Stimulated activated CD4-positive, alpha-beta T cell treated with anti-CD3 and anti-CD28 coated beads, Interleukin-2, amount 100 ng/mL, for 24 hours (primary cell): ENCODE measurements around the gene GEMIN7.
A peak's percentile ranks its signal among the peaks of the same experiment; 100 is the strongest.

ENCODE experiments used
- DNase-seq, 2 donors: peaks; one replicate each; pipeline ENCODE4 v3.0.0-alpha.2; 2020

The GEMIN7 gene

DNA sequence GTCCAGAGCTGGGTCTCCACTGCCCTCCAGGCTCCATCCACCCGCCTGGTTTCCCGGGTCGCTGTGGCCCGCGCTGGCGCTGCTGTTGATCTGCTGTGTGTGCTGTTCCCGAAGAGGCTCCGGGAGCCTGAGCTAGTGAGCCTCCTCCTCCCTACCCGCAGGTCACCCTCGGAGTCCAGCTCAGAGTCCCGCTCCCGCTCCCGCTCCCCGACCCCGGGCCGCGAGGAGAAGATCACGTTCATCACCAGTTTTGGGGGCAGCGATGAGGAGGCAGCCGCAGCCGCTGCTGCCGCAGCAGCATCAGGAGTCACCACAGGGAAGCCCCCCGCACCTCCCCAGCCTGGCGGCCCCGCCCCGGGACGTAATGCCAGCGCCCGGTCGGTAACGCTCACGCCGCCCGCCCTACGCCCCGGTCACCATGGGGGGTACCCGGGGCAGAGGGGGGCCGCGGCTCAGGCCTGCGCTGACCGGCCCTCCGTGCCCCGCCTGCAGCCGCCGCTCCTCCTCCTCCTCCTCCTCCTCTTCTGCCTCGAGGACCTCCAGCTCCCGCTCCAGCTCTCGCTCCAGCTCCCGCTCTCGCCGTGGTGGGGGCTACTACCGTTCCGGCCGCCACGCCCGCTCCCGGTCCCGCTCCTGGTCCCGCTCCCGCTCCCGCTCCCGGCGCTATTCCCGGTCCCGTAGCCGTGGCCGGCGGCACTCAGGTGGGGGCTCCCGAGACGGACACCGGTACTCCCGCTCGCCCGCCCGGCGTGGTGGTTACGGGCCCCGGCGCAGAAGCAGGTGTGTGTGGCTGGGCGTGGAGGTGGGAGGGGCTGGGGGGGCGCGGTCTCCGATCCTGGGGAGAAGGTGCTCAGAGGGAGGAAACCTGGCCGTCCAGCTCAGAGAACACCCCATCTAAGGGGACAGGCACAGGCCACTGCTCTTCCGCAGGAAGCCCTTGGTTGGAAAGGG is 14.9 kb upstream of the GEMIN7 start:
- DNase-seq = no peak

DNA sequence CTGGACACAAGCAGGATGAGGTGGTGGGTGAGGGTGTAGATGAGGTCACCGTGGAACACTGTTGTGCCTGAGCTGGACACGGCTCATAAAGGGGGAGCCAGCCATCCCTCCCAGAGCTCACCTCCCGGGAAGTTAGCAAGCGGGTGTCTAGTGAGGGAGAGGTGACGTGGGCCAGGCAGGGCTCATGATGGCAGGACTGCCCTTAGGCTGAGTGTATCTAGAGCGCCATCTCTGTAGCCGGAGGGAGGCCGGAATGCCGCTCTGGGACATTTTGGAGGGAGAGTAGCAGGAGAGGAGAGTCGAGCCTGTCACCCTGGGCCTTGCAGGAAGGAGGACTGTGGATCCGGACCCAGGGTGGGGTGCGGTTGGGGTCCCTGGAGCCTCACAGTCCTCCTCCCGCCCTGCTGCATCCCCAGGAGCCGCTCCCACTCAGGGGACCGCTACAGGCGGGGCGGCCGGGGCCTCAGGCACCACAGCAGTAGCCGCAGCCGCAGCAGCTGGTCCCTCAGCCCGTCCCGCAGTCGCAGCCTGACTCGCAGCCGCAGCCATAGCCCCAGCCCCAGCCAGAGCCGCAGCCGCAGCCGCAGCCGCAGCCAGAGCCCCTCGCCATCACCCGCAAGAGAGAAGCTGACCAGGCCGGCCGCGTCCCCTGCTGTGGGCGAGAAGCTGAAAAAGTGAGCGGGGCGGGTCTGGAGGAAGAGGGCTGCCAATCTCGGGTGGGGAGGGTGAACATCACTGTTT is 12.0 kb upstream of the GEMIN7 start:
- no peak for DNase-seq

DNA sequence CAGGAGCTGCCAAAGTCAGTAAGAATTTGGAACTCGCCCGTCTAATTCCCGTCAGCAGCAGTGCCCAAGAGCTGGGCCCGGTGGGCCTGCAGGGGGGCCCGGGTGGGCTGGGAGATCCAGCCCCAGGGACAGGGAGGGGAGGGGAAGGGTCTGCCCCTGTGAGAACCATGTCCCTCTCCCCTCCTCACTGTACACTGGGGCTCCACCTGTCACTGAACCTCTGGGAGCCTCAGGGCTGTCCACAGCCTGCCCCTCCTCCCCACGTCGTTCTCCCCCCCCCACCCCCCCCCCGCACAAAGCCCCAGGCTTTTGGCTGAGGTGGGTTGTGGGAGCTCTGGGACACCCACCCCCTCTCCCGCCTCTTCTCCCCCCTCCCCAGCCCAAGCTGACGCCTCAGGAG is 11.0 kb upstream of the GEMIN7 start:
- DNase-seq = no peak

DNA sequence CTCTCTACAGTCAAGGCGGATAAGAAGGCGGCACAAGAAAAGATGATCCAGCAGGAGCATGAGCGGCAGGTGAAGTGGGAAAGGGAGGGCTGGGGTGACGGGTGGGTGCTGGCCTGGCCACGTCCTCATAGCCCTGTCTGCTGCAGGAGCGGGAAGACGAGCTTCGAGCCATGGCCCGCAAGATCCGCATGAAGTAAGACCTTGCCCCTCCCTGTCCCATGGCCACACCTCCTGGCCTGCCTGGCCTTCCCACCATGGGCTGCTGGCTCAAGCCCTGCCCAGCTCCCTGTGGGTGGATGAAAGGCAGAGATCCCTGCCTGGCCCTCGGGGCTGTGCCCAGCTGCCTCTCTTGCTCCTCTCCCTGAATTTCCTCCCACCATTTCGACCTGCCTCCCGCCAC is 10.0 kb upstream of the GEMIN7 start:
- DNase-seq = no peak

DNA sequence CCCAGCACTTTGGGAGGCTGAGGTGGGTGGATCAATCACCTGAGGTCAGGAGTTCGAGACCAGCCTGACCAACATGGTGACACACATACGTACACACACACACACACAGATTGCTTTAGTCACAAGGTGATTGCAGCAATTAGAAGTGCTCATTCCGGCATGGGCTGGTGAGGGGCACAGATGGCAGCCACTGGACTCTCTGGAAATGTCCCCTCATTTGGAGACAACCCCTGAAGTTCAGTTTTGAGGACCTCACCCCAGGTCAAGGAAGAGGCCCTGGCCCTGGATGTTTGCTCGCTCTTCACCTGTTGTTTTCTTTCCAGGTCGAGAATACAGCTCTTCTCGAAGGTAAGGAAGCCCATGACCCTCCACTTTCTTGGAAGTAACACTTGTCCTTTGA is 8.8 kb upstream of the GEMIN7 start:
- DNase-seq = no peak

DNA sequence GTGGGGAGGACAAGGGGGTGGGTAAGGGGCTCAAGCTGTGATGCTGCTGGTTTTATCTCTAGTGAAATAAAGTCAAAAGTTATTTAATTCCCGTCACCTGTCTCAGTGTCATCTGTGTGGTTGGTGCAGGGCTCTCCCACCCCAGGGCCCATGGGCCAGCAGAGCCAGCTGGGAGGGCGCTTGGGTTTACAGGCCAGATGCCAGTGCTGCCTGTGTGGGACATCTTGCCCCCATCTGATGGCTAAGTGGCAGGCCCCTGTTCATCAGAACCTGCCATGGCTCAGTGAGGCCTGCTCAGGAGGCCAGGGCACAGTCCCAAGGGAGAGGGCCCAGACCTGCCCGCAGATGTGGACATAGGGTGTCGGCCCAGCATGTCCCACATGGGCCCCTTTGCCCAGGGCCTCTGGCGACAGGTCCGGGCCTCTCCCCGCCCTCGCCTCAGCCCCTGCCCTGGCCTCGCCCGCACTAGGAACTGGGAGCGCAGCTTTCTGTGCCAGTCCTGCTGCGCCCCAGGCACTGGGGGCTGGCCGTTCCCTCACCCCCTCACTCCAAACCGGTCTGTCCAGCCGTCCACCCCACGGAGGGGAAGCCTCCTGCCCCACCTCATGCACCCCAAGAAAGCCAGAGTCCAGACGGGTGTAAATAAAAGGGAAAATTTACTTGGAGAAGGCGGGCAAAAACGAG is 8.1 kb upstream of the GEMIN7 start:
- no peak for DNase-seq

DNA sequence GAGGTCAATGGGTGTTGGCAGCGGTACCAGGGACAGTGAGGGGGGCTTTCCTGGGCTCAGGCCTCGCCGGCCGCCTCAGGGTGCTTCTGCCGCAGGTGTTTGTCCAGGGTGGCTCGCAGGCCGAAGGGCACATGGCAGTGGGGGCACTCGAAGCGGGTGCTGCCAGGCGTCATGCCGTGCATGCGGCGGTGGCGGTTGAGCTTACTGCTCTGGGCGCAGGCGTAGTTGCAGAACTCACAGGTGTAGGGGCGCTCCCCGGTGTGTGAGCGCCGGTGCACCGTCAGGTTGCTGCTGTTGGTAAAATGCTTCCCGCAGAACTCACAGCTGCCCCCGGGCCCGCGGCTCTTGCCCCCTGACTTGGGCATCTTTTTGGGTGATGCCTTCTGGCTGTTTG is 7.5 kb upstream of the GEMIN7 start:
- DNase-seq = no peak

DNA sequence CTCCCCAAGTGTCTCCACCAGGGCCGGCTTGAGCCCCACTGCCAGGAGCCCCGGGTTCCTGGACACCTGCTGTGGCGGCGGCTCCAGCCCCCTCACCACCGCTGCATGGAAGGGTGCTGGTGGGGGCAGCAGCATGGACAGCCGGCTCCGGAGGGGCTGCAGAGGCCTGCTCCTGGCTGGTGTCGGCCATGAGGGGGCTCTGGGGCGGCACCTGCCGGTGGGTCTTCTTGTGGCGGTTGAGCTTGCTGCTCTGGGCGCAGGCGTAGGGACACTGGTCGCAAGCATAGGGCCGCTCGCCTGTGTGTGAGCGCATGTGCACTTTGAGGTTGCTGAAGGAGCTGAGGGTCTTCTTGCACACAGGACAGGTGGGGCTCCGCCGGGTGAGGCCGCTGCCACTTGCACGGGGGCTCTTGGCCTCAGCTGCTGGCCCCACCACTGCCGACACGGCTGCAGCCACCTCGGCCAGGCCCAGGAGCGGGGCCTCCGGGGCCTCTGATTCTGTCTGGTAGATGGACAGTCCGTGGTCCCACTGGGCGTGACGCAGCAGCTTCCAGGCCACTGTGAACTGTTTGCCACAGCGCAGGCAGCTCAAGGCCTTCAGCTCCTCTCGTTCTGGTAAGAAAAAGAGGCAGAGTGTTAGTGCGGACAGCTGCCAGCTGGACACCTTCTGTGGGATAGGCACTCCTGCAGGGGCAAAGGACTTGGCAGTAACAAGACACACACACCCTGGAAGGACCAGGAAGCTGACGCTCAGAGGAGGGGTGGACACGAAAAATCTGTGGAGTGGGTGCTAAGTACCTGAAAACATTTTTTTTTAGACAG is 6.9 kb upstream of the GEMIN7 start:
- no peak for DNase-seq

DNA sequence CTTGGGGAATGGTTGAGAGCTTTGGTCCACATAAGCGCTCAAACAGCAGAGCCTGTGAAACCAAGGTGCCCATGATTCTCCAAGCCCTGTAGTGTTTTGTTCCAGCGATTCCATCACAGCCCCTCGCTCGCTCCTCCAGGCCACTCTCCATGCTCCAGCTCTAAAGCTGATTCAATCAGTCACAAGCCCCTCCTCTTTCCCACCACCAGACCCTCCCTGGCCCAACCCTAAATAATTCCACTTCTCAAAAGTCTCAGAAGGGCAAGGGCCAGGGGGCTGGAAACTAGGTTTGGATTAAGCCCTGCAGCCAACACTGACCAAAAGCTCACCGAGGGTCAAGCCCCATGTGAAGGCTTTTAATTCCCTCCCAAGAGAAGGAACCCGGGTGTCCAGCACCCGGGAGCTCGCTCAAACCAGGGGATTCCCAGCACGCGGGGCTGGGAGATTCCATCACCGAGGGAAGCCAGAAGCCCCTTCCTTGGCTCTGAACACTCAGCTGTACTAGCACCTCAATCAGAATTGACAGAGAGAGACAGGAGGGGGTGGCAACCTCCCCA is 4.2 kb upstream of the GEMIN7 start:
- no peak for DNase-seq

DNA sequence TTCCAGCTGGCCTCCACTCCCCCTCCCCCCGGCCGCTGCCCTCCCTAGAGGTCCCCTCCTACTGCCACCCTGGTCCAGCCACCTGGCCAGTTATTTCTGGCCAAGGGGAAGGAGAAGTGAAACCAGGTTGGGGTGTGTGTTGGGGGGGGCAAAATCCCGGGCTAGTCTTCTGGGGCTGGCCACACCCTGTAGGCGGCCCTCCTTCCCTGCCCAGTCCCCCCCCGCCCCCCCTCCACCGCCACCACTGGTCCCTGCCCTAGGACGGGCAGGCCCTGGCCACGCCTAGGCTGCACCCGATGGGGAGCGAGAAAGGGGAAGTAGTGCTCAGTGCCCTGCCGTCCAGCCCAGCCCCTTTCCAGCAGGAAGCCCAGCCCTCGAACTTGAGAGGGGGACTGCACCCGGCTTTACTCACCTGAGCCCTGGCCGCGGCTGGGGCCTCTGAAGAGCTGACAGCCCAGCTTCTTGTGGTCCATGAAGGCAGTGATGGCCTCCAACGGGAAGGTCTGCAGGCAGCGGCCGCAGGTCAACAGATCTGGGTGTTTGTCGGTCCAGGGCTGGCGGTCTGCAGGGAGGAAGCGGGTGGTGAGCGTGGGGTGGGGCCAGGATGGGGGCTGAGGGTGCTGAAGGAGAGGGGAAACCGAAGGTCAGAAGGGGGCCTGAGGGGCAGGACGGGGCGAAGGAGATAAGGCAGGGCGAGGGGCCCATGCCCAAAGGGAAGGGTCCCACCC is 3.6 kb upstream of the GEMIN7 start:
- DNase-seq = peak in 1 of 2 donors; percentile 54

DNA sequence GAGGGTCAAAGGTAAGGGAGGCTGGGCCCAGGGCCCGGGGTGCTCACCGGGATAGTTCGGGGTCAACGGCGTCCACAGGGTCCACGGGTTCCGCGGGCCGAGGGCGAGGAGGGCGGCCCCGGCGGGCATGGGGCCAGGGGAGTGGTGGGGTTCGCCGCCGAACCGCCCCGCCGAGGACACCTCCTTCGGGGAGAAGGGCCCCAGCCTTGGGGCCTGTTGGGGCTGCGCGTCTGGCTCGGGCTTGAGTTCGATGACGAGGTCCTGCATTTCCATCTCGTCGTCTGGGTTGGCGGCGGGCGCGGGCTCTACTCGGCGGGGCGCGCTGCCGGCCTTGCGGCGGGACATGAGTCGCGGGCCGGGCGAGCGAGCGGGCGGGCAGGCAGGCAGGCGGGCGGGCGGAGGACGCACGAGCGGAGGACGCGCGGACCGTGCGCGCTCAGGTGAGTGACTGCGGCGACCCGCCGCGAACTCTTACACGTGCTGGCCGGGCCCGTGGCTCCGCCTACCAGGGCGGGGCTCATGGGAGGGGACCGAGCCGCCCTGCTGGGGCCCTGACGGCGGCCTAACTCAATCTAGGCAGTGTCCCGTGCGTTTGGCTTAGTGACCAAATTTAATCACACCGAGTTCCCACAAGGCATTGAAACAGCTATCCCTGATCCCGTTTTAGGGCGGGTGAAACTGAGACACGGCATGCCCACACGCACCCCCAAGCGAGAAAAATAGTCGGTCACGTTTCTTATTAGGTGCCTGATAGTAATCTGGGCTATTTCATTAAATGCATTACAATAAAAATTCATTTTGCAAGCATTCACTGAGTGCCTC is 2.8 kb upstream of the GEMIN7 start, which contains the start of gene ZNF296:
ZNF296 (minus strand) TSS at position 450 of the 822 bp plus-strand sequence; CDS start at position 345, 105 bp downstream.
- DNase-seq = peak; percentile 82 to 89

DNA sequence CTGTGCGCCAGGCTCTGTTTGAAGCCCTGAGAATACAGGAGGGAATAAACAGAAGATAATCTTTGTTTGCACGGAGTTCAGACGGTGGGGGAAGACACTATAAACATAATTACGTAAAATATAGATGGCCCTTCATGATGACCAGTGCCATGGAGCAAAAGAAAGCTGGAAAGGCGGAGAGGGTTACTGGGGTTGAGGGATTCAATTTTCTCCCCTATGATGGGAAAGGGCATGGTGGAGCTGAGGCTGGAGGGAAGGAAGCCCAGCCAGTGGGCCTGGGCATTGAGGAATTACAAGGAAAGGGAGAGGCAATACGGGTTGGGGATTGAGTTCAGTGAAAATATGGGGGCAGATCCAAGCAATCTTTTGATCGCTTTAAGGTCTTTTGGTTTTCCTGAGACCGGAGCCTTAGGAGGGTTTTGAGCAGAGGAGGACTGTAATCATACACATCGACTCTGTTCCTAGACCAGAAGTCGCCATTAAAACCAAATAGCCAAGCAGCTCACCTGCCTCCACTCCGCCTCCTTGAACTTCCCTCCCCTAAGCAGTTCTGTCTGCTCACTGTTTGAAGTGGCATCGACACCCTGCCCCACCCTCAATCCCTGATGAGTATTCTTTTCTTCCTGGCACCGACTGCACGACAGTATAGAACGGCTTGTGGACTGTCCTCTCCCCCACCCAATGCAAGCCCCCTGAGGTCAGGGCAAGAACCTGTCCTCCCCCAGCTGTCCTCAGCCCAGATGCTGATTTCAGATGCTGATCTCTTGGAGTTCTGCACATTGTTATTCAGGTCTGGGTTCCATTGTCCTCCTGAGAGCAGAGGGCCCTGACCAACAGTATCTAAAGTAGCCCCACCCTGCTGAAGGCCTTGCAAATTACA is 2.0 kb upstream of the GEMIN7 start:
- DNase-seq = no peak

DNA sequence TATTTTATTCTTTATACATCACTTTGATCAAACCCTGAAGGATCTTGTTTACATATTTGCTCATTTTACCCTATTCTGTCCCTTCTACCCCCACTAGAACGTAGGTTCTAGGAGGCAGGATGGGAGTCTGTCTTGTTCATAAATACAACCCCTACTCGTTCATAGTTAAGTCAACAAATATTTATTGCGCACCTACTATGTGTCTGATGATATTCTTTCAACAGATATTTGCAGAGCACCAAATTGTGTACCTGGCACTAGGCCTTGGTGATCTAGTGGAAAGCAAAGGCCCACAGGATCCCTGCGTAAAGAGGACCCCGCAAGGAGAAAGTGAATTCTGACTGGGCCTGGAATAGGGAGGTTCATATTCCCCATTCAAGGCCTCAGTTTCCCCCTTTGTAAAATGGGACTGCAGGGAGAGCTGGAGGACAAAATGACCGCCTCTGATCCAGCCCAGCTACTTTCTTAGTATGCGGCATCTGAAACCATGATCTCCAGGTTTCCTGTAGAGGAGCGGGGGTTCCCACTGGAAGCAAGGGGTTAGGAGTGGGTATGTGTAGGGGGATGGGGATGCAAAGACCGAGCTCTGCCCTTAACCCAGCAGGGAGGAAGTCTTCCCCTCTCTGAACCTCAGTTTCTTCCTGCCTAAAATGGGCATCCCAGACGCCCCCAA is 534 bp upstream of the GEMIN7 start:
- no peak for DNase-seq

DNA sequence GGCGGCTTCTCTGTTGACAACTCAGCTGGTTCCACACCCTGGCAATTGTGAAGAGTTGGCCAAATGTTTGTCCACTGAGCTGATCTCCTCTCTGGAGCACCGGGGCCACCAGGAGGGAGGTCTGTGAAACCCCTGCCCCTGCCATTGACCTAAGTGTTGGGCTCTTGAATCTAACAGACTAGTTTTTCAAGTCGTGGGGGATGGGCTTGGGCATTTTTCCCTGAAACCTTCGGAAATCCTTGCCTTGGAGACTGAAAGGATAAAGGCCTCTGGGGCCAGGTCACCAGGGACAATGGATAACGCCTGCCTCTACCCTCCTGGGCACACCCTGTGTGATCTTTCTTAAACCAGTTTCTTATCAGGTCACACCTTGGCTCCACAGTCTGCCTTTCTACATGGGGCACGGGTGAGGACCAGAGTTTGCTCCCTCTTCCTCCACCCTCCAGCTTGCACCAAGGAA is 881 bp downstream of the GEMIN7 start:
- no peak for DNase-seq

DNA sequence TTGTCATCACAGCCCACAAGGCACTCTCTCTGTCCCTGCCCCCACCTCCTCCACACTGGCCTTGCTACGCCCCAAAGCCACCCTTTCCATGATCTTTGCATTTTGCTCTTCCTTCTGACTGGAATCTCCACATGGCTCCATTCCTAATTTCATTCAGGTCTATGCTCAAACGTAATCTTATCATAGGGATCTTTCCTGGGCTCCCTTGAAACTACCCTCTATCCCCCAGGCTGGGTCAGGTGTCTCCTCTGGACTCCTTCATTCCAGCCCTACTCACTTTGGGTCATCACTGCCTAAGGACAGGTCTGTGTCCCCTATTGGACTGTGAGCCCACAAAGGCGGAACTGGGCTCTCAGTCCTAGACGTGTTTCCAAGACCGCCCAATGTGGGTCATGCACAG is 3.1 kb downstream of the GEMIN7 start:
- no peak for DNase-seq

DNA sequence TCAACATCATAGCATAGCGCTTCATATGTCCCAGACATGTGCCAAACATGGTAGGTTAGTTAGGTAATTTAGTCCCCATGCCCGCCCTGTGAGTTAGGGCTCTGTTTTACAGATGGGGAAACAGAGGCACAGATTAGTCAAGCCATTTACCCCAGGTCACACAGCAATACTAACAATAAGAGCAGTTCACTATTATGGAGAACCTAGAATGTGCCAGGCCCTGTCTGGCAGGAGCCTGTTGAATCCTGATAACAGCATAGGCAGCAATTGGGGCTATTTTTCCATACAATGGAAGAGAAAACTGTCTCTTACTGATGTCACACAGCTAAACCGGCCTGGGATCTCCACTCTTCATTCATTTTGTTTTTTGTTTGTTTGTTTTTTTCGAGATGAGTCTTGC is 7.4 kb downstream of the GEMIN7 start:
- no peak for DNase-seq

DNA sequence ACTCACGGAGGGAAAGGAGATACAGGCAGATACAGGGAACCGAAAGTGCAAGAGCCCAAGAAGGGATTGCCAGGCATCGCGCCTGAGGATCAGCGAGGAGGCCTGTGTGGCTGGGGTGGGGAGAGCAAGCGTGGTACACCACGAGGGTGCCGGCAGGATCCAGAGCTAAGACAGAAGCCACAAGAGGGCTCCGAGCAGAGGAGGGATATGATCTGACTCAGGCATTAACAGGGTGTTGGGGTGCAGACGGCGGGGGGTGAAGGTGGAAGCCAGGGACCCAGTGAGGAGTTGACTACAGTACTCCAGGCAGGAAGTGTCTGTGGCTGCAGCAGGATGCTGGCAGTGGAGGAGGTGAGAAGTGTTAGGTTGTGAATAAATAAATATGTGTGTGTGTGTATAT is 8.5 kb downstream of the GEMIN7 start:
- DNase-seq = peak in 1 of 2 donors; percentile 47

DNA sequence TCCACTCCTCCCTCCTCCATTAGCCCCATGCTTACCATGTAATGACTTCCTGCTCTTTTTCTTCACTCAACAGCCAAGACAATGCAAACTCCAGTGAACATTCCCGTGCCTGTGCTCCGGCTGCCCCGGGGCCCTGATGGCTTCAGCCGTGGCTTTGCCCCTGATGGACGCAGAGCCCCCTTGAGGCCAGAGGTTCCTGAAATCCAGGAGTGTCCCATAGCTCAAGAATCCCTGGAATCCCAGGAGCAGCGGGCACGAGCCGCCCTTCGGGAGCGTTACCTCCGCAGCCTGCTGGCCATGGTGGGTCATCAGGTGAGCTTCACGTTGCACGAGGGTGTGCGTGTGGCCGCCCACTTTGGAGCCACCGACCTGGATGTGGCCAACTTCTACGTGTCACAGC is 11.0 kb downstream of the GEMIN7 start:
- DNase-seq = no peak

DNA sequence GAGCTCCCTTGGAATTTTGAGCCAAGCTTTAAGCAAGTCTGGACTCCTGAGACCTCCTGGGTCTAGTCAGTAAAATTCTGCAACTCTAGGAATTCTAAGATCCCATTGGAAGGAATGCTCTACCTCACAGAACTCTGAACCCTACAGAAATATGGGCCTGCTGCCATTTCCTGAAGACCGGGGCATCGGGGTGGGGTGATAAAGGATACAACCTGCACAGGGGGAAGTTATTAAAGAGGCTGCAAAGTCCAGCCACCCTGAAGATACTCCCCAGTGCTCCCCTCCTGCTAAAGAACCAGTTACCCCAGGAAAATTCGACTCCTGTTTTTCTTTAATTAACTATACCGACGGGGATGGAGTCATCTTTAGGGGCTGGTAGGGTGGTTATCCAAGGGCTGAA is 11.5 kb downstream of the GEMIN7 start:
- DNase-seq = no peak
